ENCODE results near the gene SEMA3F. TPM values are rescaled to one million over a fixed set of nuclear protein-coding genes. Genes with fewer than 3 reads are reported as not detected.

SEMA3F gene
- total RNA-seq, 1 donor from 2014 or later: 65.6 TPM

DNA sequence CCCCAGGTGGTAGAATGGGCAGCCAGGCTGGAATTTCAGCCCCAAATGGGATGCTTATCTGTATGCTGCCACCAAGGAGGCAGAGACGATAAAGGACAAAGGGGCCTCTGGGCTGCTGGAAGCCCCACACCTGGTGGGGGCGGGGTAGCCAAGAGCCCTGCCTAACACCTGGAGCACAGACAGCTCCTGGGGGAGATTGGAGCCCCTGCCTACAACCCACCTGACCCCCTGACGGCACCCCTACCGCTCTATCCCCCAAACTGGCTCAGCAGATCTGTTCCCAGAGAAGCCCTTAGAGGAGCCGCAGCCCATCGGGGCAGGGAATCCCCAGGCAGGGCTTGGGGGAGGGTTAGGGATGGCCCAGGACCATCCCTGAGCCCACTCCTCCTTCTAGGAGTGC is 15.8 kb upstream of the SEMA3F start:
- Histone ChIP-seq H3K4me3 (no peak overlapping the region), H3K9me3 (no peaks in the 10 kb centered on the region), H3K4me1 (peaks cover 9% of the 10 kb centered on the region), H3K27ac (no peak overlapping the region), H3K27me3 (no peaks in the 10 kb centered on the region), H3K36me3 (no peaks in the 10 kb centered on the region)
- intact Hi-C loops (cut with DNase I): no loop called here
- ATAC-seq (no peak), DNase-seq (no peak)
- TF ChIP-seq, protein P1, sequence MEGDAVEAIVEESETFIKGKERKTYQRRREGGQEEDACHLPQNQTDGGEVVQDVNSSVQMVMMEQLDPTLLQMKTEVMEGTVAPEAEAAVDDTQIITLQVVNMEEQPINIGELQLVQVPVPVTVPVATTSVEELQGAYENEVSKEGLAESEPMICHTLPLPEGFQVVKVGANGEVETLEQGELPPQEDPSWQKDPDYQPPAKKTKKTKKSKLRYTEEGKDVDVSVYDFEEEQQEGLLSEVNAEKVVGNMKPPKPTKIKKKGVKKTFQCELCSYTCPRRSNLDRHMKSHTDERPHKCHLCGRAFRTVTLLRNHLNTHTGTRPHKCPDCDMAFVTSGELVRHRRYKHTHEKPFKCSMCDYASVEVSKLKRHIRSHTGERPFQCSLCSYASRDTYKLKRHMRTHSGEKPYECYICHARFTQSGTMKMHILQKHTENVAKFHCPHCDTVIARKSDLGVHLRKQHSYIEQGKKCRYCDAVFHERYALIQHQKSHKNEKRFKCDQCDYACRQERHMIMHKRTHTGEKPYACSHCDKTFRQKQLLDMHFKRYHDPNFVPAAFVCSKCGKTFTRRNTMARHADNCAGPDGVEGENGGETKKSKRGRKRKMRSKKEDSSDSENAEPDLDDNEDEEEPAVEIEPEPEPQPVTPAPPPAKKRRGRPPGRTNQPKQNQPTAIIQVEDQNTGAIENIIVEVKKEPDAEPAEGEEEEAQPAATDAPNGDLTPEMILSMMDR (IDR thresholded peaks at IDR 0.05): no peak

DNA sequence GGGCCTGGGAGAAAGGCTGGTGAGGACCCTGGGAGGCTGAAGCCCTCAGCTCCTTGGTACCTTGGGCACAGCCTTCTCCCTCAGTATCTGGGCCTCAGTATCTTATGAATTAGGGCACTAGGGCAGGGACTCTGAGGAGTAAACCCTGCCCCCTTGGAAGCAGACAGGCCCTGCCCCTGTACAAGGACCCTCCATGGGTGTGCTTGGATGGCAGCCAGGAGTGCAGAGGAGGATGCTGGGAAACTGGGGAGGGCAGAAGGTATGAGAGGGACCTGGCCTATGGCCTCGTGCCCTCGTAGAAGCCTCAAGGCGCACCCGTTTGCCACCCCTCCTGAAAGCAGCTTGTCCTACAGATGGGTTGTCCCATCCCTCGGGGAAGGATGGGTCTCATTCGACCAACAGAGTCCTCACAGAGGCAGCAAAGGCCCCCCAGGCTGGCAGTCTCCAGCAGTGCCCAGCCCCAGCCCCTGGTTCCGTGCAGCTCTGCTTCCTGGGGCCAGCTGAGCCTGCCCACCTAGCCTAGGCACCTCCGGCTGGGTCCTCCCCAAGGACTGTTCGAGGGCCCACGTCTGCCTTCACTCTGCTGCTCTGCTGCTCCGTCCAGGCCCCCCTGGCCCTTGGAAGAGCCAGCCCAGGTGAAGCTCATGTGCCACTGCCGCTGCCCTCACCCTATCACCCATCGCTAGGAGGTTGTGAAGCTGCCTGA is 15.3 kb upstream of the SEMA3F start:
- Histone ChIP-seq H3K9me3 (no peaks in the 10 kb centered on the region), H3K4me3 (no peak overlapping the region), H3K27ac (no peak overlapping the region), H3K4me1 (peaks cover 9% of the 10 kb centered on the region), H3K27me3 (no peaks in the 10 kb centered on the region), H3K36me3 (no peaks in the 10 kb centered on the region)
- ATAC-seq (peak; percentile 38), DNase-seq (no peak)
- intact Hi-C loops (cut with DNase I): no loop called here
- TF ChIP-seq, protein P1 (IDR thresholded peaks at IDR 0.05): no peak

DNA sequence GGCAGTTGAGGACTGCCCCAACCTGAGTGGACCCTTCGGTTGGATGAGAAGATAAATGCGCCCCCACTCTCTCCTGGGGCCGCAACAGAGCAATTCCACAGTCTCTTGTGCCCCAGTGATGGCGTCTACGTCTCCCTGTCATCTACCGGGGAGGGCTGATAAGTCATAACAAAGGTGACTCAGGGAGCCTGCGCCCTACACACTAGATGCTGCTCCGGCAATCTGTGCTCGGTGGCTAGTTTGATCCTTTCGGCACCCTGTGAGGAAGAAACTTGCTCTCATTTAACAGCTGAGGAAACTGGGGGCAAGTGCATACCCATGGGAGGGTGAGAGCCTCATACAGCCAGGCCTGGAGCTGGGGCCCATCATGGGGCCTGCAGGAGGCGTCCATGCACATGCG is 14.1 kb upstream of the SEMA3F start:
- intact Hi-C loops (cut with DNase I): no loop called here
- H3K27ac ChIP-seq: no peak overlapping the region
- peaks cover 9% of the 10 kb centered on the region for H3K4me1 ChIP-seq
- H3K36me3 ChIP-seq: no peaks in the 10 kb centered on the region
- no peaks in the 10 kb centered on the region for H3K27me3 ChIP-seq
- no peaks in the 10 kb centered on the region for H3K9me3 ChIP-seq
- H3K4me3 ChIP-seq: no peak overlapping the region
- no peak for DNase-seq
- no peak for ATAC-seq
- TF ChIP-seq, protein P1 (IDR thresholded peaks at IDR 0.05): no peak

DNA sequence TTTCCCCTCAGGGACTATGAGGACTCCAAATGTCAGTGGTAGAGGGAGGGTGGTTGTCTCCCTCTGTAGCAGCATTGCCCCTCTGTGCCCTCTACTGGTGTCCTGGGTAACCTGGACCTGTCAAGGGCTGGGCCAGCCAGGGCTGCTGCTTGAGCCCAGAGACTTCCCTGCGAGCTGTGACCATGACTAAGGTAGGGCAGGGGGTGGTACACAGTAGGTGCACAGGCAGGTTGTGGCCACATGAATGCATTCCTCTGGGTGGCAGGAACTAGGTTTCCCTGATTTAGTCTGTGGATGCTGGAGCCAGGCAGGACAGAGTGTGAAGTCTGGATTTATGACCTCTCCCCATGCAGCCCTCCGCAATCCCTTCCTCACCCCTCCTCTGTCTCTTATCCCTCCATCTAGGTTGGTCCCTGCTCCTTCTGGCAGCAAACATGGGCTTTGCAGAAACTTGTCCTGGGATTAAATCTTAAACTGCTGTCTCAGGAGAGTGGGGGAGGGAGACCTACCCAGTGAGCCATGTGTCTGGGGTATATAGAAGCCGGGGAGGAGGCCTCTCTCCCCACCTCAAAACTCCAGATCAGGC is 8.7 kb upstream of the SEMA3F start:
- DNase-seq: no peak
- no peaks in the 10 kb centered on the region for H3K9me3 ChIP-seq

DNA sequence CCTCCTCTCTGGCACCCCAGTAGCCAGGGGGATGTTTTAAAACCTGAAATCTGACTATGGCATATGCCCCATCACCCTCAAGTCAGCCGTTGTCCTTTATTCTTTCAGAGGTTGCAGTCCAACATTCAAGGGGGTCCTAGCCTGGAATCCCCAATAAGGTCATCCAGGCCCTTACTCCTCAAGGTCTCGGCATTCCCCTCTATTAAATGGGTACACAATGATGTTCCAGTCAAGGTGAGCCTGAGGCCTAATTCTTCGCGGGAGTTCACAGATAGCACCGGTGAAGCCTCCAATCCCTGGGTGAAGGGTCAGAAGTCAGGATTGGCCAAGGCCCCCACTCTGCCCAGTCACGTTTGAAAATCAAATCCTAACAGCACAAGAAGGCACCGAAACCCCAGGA is 8.1 kb upstream of the SEMA3F start:
- Histone ChIP-seq H3K27me3 (no peaks in the 10 kb centered on the region), H3K4me3 (no peak overlapping the region), H3K9me3 (no peaks in the 10 kb centered on the region), H3K4me1 (no peaks in the 10 kb centered on the region), H3K27ac (no peak overlapping the region), H3K36me3 (no peaks in the 10 kb centered on the region)
- intact Hi-C loops (cut with DNase I): no loop called here
- DNase-seq (no peak), ATAC-seq (no peak)
- TF ChIP-seq, protein P1 (IDR thresholded peaks at IDR 0.05): no peak

More for the DNA sequence above, 8.7 kb upstream of the SEMA3F start:
- Histone ChIP-seq H3K27me3 (no peaks in the 10 kb centered on the region), H3K4me3 (no peak overlapping the region), H3K27ac (no peak overlapping the region), H3K4me1 (no peaks in the 10 kb centered on the region), H3K36me3 (no peaks in the 10 kb centered on the region)
- TF ChIP-seq, protein P1 (IDR thresholded peaks at IDR 0.05): no peak
- no peak for ATAC-seq
- intact Hi-C loops (cut with DNase I): no loop called here
